HG03097 (cell line): ENCODE measurements around the gene PFDN5.
"Not testable (repeated sequence)": the region's sequence is repeated elsewhere in the genome, so short reads cannot be mapped to it uniquely, and the experiment has no call there.

Source experiments
- ATAC-seq: cut with Tn5 transposase; IDR thresholded peaks from one replicate; pipeline ENCODE4 v1.9.1; 2021; ENCODE audit not compliant: unreplicated experiment, low FRiP score

PFDN5 gene

GRCh38 chr12:53279888-53280498 is 15.3 kb upstream of the PFDN5 start:
- no peak for ATAC-seq

GRCh38 chr12:53286448-53286847 is 8.9 kb upstream of the PFDN5 start:
- ATAC-seq, result no peak

GRCh38 chr12:53287741-53288216 is 7.6 kb upstream of the PFDN5 start:
- ATAC-seq, result no peak

GRCh38 chr12:53288322-53288721 is 7.0 kb upstream of the PFDN5 start:
- no peak for ATAC-seq

GRCh38 chr12:53289891-53290290 is 5.5 kb upstream of the PFDN5 start:
- ATAC-seq, result no peak

- no peak for ATAC-seq
Measured at GRCh38 chr12:53290661-53291060, 4.7 kb upstream of the PFDN5 start.

- no peak for ATAC-seq
Measured at GRCh38 chr12:53292426-53292825, 2.9 kb upstream of the PFDN5 start.

GRCh38 chr12:53295891-53296219 is 513 bp downstream of the PFDN5 start:
- peak; percentile 3 for ATAC-seq

- not testable (repeated sequence) for ATAC-seq
Measured at GRCh38 chr12:53297106-53297505, 1.8 kb downstream of the PFDN5 start.

- no peak for ATAC-seq
Measured at GRCh38 chr12:53298164-53298563, 2.8 kb downstream of the PFDN5 start.

GRCh38 chr12:53299101-53299453 is 3.7 kb downstream of the PFDN5 start:
- no peak for ATAC-seq

GRCh38 chr12:53299454-53300180 is 4.3 kb downstream of the PFDN5 start, which contains the start of gene MYG1:
Gene MYG1 (plus strand): TSS chr12:53299695. CDS start chr12:53299738, 43 bp downstream.
- peak; percentile 70 for ATAC-seq

- no peak for ATAC-seq
Measured at GRCh38 chr12:53300187-53300586, 4.8 kb downstream of the PFDN5 start.

- ATAC-seq, result no peak
Measured at GRCh38 chr12:53302903-53303302, 7.6 kb downstream of the PFDN5 start.

- no peak for ATAC-seq
Measured at GRCh38 chr12:53306826-53307225, 11.5 kb downstream of the PFDN5 start.

GRCh38 chr12:53308276-53308675 is 12.9 kb downstream of the PFDN5 start:
- no peak for ATAC-seq

GRCh38 chr12:53313996-53314395 is 18.7 kb downstream of the PFDN5 start:
- no peak for ATAC-seq

- no peak for ATAC-seq
Measured at GRCh38 chr12:53320352-53321195, 25.2 kb downstream of the PFDN5 start.

GRCh38 chr12:53324113-53324778 is 28.9 kb downstream of the PFDN5 start:
- ATAC-seq, result peak; percentile 22

- peak; percentile 50 for ATAC-seq
Measured at GRCh38 chr12:53324779-53325510, 29.6 kb downstream of the PFDN5 start.
